Spinal cord (tissue), 10 donors: Measurements from ENCODE around the gene ARHGAP26. TPM values are rescaled to one million over a fixed set of nuclear protein-coding genes. Genes with fewer than 3 reads are reported as not detected.

Source experiments
- DNase-seq, 6 donors: peaks; one replicate each; pipeline versions ENCODE4 v3.0.0 to v3.0.0-alpha.2; 2013 to 2015; ENCODE audit warnings: low spot score in 6 of 6, low read depth in 4 of 6
- H3K27ac ChIP-seq: one replicate; pipeline ENCODE4 v1.5.1; 2013; ENCODE audit warnings: low read depth, low read length, control low read depth
- H3K27me3 ChIP-seq: one replicate; pipeline ENCODE4 v1.6.1; 2013; ENCODE audit warnings: low read length; ENCODE audit not compliant: control insufficient read depth, insufficient read depth
- H3K36me3 ChIP-seq: one replicate; pipeline ENCODE4 v1.6.1; 2013; ENCODE audit warnings: low read length; ENCODE audit not compliant: control insufficient read depth, insufficient read depth
- H3K4me1 ChIP-seq: one replicate; pipeline ENCODE4 v1.6.1; 2013; ENCODE audit warnings: low read length; ENCODE audit not compliant: control insufficient read depth, insufficient read depth
- H3K4me3 ChIP-seq: one replicate; pipeline ENCODE4 v1.5.1; 2013; ENCODE audit warnings: low read depth, low read length, control low read depth
- H3K9me3 ChIP-seq: one replicate; pipeline ENCODE4 v1.6.1; 2013; ENCODE audit warnings: low read length; ENCODE audit not compliant: control insufficient read depth, insufficient read depth
- WGBS: methylation state at CpG from one replicate; pipeline ENCODE4 v1.1.5; 2013; ENCODE audit warnings: missing lambda C conversion rate; ENCODE audit not compliant: insufficient coverage; 5-methylcytosine and 5-hydroxymethylcytosine counted together
- polyA plus RNA-seq, 2 donors: library from polyadenylated mRNA; unstranded; fragments of 120-200 nt; gene quantifications; one replicate each; pipeline ENCODE4 v1.2.1, GENCODE V29; 2013; ENCODE audit not compliant: insufficient read length in 2 of 2
- total RNA-seq, 2 donors: library from RNA; depleted of rRNA in 1 of 2; stranded (reverse); fragments of 120-200 nt in 1 of 2; fragments of >200 nt in 1 of 2; gene quantifications; one replicate each; pipeline versions ENCODE4 v1.2.3 to v1.2.4, GENCODE V29; 2013 to 2014
- donor health status: healthy.

The ARHGAP26 gene
- total and polyA plus RNA-seq, 4 donors = 21.9 to 39.7 (median 22.4) TPM

GRCh38 chr5:142884029-142884428, 113.9 kb downstream of the ARHGAP26 start:
- no CpG with 5 or more reads among the region's 3 CpGs for WGBS

GRCh38 chr5:142886211-142886610, 116.0 kb downstream of the ARHGAP26 start:
- Histone ChIP-seq H3K9me3 (no peaks in the 10 kb centered on the region), H3K27me3 (no peaks in the 10 kb centered on the region), H3K4me3 (no peak overlapping the region), H3K27ac (no peak overlapping the region), H3K4me1 (peaks cover 5% of the 10 kb centered on the region), H3K36me3 (no peaks in the 10 kb centered on the region)
- DNase-seq = no peak
- WGBS = no CpG with 5 or more reads among the region's 2 CpGs

More at GRCh38 chr5:142884029-142884428, 113.9 kb downstream of the ARHGAP26 start:
- H3K27me3 ChIP-seq = no peaks in the 10 kb centered on the region
- peaks cover 16% of the 10 kb centered on the region for H3K4me1 ChIP-seq
- H3K4me3 ChIP-seq = no peak overlapping the region
- DNase-seq = no peak
- H3K36me3 ChIP-seq = no peaks in the 10 kb centered on the region
- H3K9me3 ChIP-seq = no peaks in the 10 kb centered on the region
- no peak overlapping the region for H3K27ac ChIP-seq

- 17% methylated on average over 1 of the region's 2 CpGs for WGBS
Measured at GRCh38 chr5:142886956-142887355, 116.8 kb downstream of the ARHGAP26 start.

GRCh38 chr5:142888469-142889085, 118.4 kb downstream of the ARHGAP26 start:
- H3K36me3 ChIP-seq = no peaks in the 10 kb centered on the region
- no peaks in the 10 kb centered on the region for H3K4me1 ChIP-seq
- no peak overlapping the region for H3K4me3 ChIP-seq
- no peaks in the 10 kb centered on the region for H3K27me3 ChIP-seq
- no peaks in the 10 kb centered on the region for H3K9me3 ChIP-seq
- H3K27ac ChIP-seq = no peak overlapping the region
- WGBS = 35% methylated on average over 5 of the region's 9 CpGs
- peak in 3 of 6 donors; percentile 40 to 91 (median 80) for DNase-seq

More at GRCh38 chr5:142886956-142887355, 116.8 kb downstream of the ARHGAP26 start:
- H3K4me1 ChIP-seq = no peaks in the 10 kb centered on the region
- no peaks in the 10 kb centered on the region for H3K36me3 ChIP-seq
- DNase-seq = no peak
- H3K27ac ChIP-seq = no peak overlapping the region
- H3K9me3 ChIP-seq = no peaks in the 10 kb centered on the region
- no peak overlapping the region for H3K4me3 ChIP-seq
- no peaks in the 10 kb centered on the region for H3K27me3 ChIP-seq

GRCh38 chr5:142892021-142892420, 121.8 kb downstream of the ARHGAP26 start:
- 75% methylated on average over 2 of the region's 3 CpGs for WGBS
- H3K4me1 ChIP-seq = no peaks in the 10 kb centered on the region
- DNase-seq = no peak
- H3K27me3 ChIP-seq = no peaks in the 10 kb centered on the region
- H3K9me3 ChIP-seq = no peaks in the 10 kb centered on the region
- no peak overlapping the region for H3K4me3 ChIP-seq
- H3K27ac ChIP-seq = no peak overlapping the region
- peaks cover 3% of the 10 kb centered on the region for H3K36me3 ChIP-seq

- WGBS = 100% methylated on average over 1 of the region's 2 CpGs
Measured at GRCh38 chr5:142894315-142894714, 124.1 kb downstream of the ARHGAP26 start.

GRCh38 chr5:142894749-142895148, 124.6 kb downstream of the ARHGAP26 start:
- Histone ChIP-seq H3K27ac (no peak overlapping the region), H3K4me1 (no peaks in the 10 kb centered on the region), H3K4me3 (no peak overlapping the region), H3K27me3 (no peaks in the 10 kb centered on the region), H3K36me3 (peaks cover 3% of the 10 kb centered on the region), H3K9me3 (no peaks in the 10 kb centered on the region)
- WGBS = no CpG with 5 or more reads among the region's 1 CpG
- DNase-seq = no peak

More at GRCh38 chr5:142894315-142894714, 124.1 kb downstream of the ARHGAP26 start:
- Histone ChIP-seq H3K36me3 (peaks cover 3% of the 10 kb centered on the region), H3K4me1 (no peaks in the 10 kb centered on the region), H3K4me3 (no peak overlapping the region), H3K27me3 (no peaks in the 10 kb centered on the region), H3K27ac (no peak overlapping the region), H3K9me3 (no peaks in the 10 kb centered on the region)
- DNase-seq = no peak

GRCh38 chr5:142896325-142897007, 126.3 kb downstream of the ARHGAP26 start:
- no peaks in the 10 kb centered on the region for H3K27me3 ChIP-seq
- H3K4me1 ChIP-seq = peaks cover 2% of the 10 kb centered on the region
- WGBS = no CpG with 5 or more reads among the region's 2 CpGs
- no peak for DNase-seq
- no peaks in the 10 kb centered on the region for H3K9me3 ChIP-seq
- peaks cover 3% of the 10 kb centered on the region for H3K36me3 ChIP-seq
- H3K4me3 ChIP-seq = no peak overlapping the region
- no peak overlapping the region for H3K27ac ChIP-seq

GRCh38 chr5:142897328-142897727, 127.2 kb downstream of the ARHGAP26 start:
- no peak for DNase-seq
- H3K27ac ChIP-seq = no peak overlapping the region
- no peaks in the 10 kb centered on the region for H3K27me3 ChIP-seq
- peaks cover 3% of the 10 kb centered on the region for H3K36me3 ChIP-seq
- H3K4me3 ChIP-seq = no peak overlapping the region
- no peaks in the 10 kb centered on the region for H3K9me3 ChIP-seq
- H3K4me1 ChIP-seq = peaks cover 3% of the 10 kb centered on the region
- WGBS = no CpG with 5 or more reads among the region's 4 CpGs

GRCh38 chr5:142900927-142901326, 130.8 kb downstream of the ARHGAP26 start:
- no peak overlapping the region for H3K4me3 ChIP-seq

More at GRCh38 chr5:142900927-142901326, 130.8 kb downstream of the ARHGAP26 start:
- Histone ChIP-seq H3K4me1 (peaks cover 3% of the 10 kb centered on the region), H3K27ac (peak overlapping the region; percentile 29), H3K9me3 (no peaks in the 10 kb centered on the region), H3K27me3 (no peaks in the 10 kb centered on the region), H3K36me3 (peaks cover 3% of the 10 kb centered on the region)
- DNase-seq = no peak
- WGBS = 42% methylated on average over 3 of the region's 5 CpGs
